Right ventricle myocardium superior (tissue), 1 donor: ENCODE results near the gene SCYGR2. TPM values are rescaled to one million over a fixed set of nuclear protein-coding genes. Genes with fewer than 3 reads are reported as not detected.

Experiments
- ATAC-seq: fragments of 200-7000 bp; cut with Tn5 transposase; one replicate; pipeline ENCODE4 v1.9.1; 2020; ENCODE audit warnings: mild to moderate bottlenecking; ENCODE audit not compliant: poor library complexity
- DNase-seq: peaks from one replicate; pipeline ENCODE4 v3.0.0-alpha.2; 2020
- intact Hi-C: fragments of 100-400 bp; cut with DNase I; formaldehyde crosslinking; loops from one replicate; pipeline ENCODE4 v1.11.2; 2022
- total RNA-seq: library from RNA; stranded (reverse); fragmentation: NEBNext Ultra II Directional; extraction: Animal tissue kit (Norgen Biotek cat#: 25700); gene quantifications from one replicate; pipeline ENCODE4 v1.2.1, GENCODE V29; 2021
- donor health status: DM: no; HTN: yes; CAD: no; lungs with severe emphysema.

Gene SCYGR2
- total RNA-seq, 1 donor from 2014 or later: not detected

GRCh38 chr2:227643990-227644551, 45.4 kb downstream of the SCYGR2 start:
- ATAC-seq (no peak), DNase-seq (no peak)
- intact Hi-C loops: no loop called here

Other genes with a start within 250 kb of the SCYGR2 start
- not detected for gene TM4SF20, start 219.6 kb upstream of the SCYGR2 start, total RNA-seq
- not detected for gene SCYGR1, start 210.9 kb upstream of the SCYGR2 start, total RNA-seq
- gene AGFG1, start 126.7 kb upstream of the SCYGR2 start, total RNA-seq: 55.7 TPM
- not detected for gene SCYGR3, start 15.9 kb downstream of the SCYGR2 start, total RNA-seq
- not detected for gene SCYGR4, start 18.6 kb downstream of the SCYGR2 start, total RNA-seq
- not detected for gene SCYGR5, start 67.9 kb downstream of the SCYGR2 start, total RNA-seq
- gene SLC19A3, start 119.1 kb downstream of the SCYGR2 start, total RNA-seq: 2.1 TPM
- gene SCYGR6, start 125.9 kb downstream of the SCYGR2 start, total RNA-seq: not detected
- not detected for gene SCYGR7, start 129.4 kb downstream of the SCYGR2 start, total RNA-seq
- gene SCYGR8, start 147.0 kb downstream of the SCYGR2 start, total RNA-seq: not detected
- gene CCL20, start 214.9 kb downstream of the SCYGR2 start, total RNA-seq: not detected